Measurements from ENCODE around the gene TRPV6. TPM values are rescaled to one million over a fixed set of nuclear protein-coding genes. Genes with fewer than 3 reads are reported as not detected.

The TRPV6 gene
- total RNA-seq, 2 experiments from 2014 or later, result not detected

GRCh38 chr7:142883145-142883544 lies 2.4 kb downstream of the TRPV6 start:
- intact Hi-C loops (cut with micrococcal nuclease), result no loop called here
- TF ChIP-seq CTCF (IDR thresholded peaks at IDR 0.05), result no peak
- CTCF ChIA-PET, result interaction anchor here (0.9 to 5.3 kb wide), 5 partner anchors 12 to 280 kb away, joined by 3 to 55 read pairs (median 13); partner anchors contain the start of gene KEL

GRCh38 chr7:142882338-142882678 lies 3.2 kb downstream of the TRPV6 start:
- no peaks in the 10 kb centered on the region for H3K36me3 Mint-ChIP-seq (ENCODE audit: low read depth)
- no peak overlapping the region for H3K27ac Mint-ChIP-seq
- no peaks in the 10 kb centered on the region for H3K4me1 Mint-ChIP-seq (ENCODE audit: low read depth)
- DNase-seq, result no peak
- POLR2A ChIA-PET, result no interaction called here
- no peaks in the 10 kb centered on the region for H3K27me3 Mint-ChIP-seq
- no peak for TF ChIP-seq CTCF (IDR thresholded peaks at IDR 0.05)
- H3K9me3 Mint-ChIP-seq, result no peaks in the 10 kb centered on the region
- no peak for ATAC-seq
- intact Hi-C loops (cut with micrococcal nuclease), result no loop called here
- CTCF ChIA-PET, result interaction anchor here (0.9 to 5.3 kb wide), 13 partner anchors 11 to 337 kb away, joined by 3 to 55 read pairs (median 11); partner anchors contain the start of gene KEL
- H3K4me3 Mint-ChIP-seq, result no peak overlapping the region

More at GRCh38 chr7:142883145-142883544, 2.4 kb downstream of the TRPV6 start:
- H3K4me1 Mint-ChIP-seq (ENCODE audit: low read depth), result no peaks in the 10 kb centered on the region
- no peak overlapping the region for H3K27ac Mint-ChIP-seq
- H3K27me3 Mint-ChIP-seq, result no peaks in the 10 kb centered on the region
- no peak overlapping the region for H3K4me3 Mint-ChIP-seq
- H3K36me3 Mint-ChIP-seq (ENCODE audit: low read depth), result no peaks in the 10 kb centered on the region
- POLR2A ChIA-PET, result no interaction called here
- no peaks in the 10 kb centered on the region for H3K9me3 Mint-ChIP-seq
- DNase-seq (no peak), ATAC-seq (no peak)

- Mint-ChIP-seq H3K4me1 (ENCODE audit: low read depth) (no peaks in the 10 kb centered on the region), H3K27ac (no peak overlapping the region), H3K36me3 (ENCODE audit: low read depth) (no peaks in the 10 kb centered on the region), H3K9me3 (no peaks in the 10 kb centered on the region), H3K27me3 (no peaks in the 10 kb centered on the region), H3K4me3 (no peak overlapping the region)
- ATAC-seq (no peak), DNase-seq (no peak)
- CTCF ChIA-PET, result interaction anchor here (0.6 to 5.3 kb wide), 26 partner anchors 11 to 543 kb away, joined by 3 to 55 read pairs (median 6); partner anchors contain the start of genes EPHB6 and KEL
- intact Hi-C loops (cut with micrococcal nuclease), result loop anchor here (2.0 kb wide), 1 partner anchor 121 kb away; no protein-coding TSS in a partner anchor
- POLR2A ChIA-PET, result no interaction called here
- no peak for TF ChIP-seq CTCF (IDR thresholded peaks at IDR 0.05)
Measured at GRCh38 chr7:142881586-142882337, 3.8 kb downstream of the TRPV6 start.

- ATAC-seq (peak; percentile 94), DNase-seq (peak; percentile 67)
- no peaks in the 10 kb centered on the region for H3K27me3 Mint-ChIP-seq
- H3K4me3 Mint-ChIP-seq, result no peak overlapping the region
- H3K27ac Mint-ChIP-seq, result no peak overlapping the region
- peak; percentile 90 for TF ChIP-seq CTCF (IDR thresholded peaks at IDR 0.05)
- H3K4me1 Mint-ChIP-seq (ENCODE audit: low read depth), result no peaks in the 10 kb centered on the region
- ChIA-PET POLR2A (no interaction called here), CTCF (interaction anchor here (0.6 to 5.3 kb wide), 29 partner anchors 10 to 544 kb away, joined by 3 to 55 read pairs (median 5); partner anchors contain the start of genes EPHB6 and KEL)
- H3K9me3 Mint-ChIP-seq, result no peaks in the 10 kb centered on the region
- intact Hi-C loops (cut with micrococcal nuclease), result loop anchor here (2.0 kb wide), 1 partner anchor 122 kb away; no protein-coding TSS in a partner anchor
- H3K36me3 Mint-ChIP-seq (ENCODE audit: low read depth), result no peaks in the 10 kb centered on the region
Measured at GRCh38 chr7:142880876-142881505, 4.6 kb downstream of the TRPV6 start.

GRCh38 chr7:142879060-142879459 lies 6.5 kb downstream of the TRPV6 start:
- DNase-seq (no peak), ATAC-seq (no peak)
- POLR2A ChIA-PET, result no interaction called here
- H3K4me3 Mint-ChIP-seq, result no peak overlapping the region
- intact Hi-C loops (cut with micrococcal nuclease), result loop anchor here (10.0 kb wide), 1 partner anchor 336 kb away; no protein-coding TSS in a partner anchor
- no peaks in the 10 kb centered on the region for H3K27me3 Mint-ChIP-seq
- no peaks in the 10 kb centered on the region for H3K36me3 Mint-ChIP-seq (ENCODE audit: low read depth)
- H3K4me1 Mint-ChIP-seq (ENCODE audit: low read depth), result no peaks in the 10 kb centered on the region
- no peak for TF ChIP-seq CTCF (IDR thresholded peaks at IDR 0.05)
- no peaks in the 10 kb centered on the region for H3K9me3 Mint-ChIP-seq
- H3K27ac Mint-ChIP-seq, result no peak overlapping the region
- CTCF ChIA-PET, result interaction anchor here (0.6 to 5.3 kb wide), 9 partner anchors 8 to 336 kb away, joined by 3 to 55 read pairs (median 3); partner anchors contain the start of gene EPHB6
